Epithelial cell of esophagus (primary cell): ENCODE measurements around the gene DOK7.
A peak's percentile ranks its signal among the peaks of the same experiment; 100 is the strongest.

ENCODE experiments used
- DNase-seq: peaks from one replicate; pipeline ENCODE4 v3.0.0; 2010; ENCODE audit warnings: low read depth
- H3K4me3 ChIP-seq: 2 replicates; pipeline ENCODE4 v1.5.1; 2011; ENCODE audit warnings: mild to moderate bottlenecking, low read length, control low read depth
- TF ChIP-seq, protein P1 (sequence below): IDR thresholded peaks from 2 replicates; pipeline ENCODE4 v1.5.1; 2011; ENCODE audit warnings: low read depth, mild to moderate bottlenecking, low read length, control low read depth, inconsistent platforms; ENCODE audit not compliant: insufficient read depth; ENCODE audit errors: missing control alignments

DOK7 gene

DNA sequence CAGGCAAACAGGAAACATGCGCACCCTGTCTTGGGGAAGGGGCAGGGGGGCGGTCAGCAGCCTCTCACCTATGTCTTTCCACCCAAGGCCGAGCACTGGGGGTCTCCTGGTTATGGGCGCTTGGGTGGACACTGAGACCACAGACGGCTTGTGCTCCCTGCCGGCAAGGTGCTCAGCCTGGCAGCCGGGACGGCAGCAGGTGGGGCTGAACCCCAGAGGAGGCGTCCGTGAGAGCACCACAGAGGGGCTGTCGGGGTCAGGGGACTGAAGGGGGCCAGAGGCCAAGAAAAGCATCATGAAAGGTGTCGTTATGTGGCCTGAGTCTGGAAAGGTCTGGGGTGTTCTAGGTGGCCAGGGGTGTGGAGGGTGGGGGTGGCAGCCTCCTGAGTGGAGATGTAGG is 19.6 kb downstream of the DOK7 start:
- TF ChIP-seq, protein P1, sequence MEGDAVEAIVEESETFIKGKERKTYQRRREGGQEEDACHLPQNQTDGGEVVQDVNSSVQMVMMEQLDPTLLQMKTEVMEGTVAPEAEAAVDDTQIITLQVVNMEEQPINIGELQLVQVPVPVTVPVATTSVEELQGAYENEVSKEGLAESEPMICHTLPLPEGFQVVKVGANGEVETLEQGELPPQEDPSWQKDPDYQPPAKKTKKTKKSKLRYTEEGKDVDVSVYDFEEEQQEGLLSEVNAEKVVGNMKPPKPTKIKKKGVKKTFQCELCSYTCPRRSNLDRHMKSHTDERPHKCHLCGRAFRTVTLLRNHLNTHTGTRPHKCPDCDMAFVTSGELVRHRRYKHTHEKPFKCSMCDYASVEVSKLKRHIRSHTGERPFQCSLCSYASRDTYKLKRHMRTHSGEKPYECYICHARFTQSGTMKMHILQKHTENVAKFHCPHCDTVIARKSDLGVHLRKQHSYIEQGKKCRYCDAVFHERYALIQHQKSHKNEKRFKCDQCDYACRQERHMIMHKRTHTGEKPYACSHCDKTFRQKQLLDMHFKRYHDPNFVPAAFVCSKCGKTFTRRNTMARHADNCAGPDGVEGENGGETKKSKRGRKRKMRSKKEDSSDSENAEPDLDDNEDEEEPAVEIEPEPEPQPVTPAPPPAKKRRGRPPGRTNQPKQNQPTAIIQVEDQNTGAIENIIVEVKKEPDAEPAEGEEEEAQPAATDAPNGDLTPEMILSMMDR = no peak
- no peak for DNase-seq

DNA sequence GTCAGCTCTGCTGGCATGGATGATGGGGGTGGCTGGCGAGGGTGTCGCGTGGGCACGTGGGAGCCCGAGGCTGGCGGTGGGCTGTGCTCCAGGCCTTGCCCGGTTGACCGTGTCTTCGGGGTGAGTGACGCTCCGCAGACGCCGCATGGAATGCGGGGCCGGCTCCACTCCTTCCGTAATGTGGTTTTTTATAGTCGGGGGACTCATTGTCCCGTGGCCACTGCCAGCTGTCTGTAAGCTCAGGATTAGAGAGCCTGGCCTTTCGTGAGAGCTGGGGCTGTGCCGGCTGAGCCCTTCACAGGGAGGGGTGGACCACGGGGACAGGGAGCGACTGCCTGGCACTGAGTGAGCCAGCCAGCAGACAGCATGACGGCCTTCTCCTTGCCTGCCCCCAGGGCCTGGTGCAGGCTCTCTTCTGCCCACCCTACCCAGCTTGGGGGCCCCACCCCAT is 20.4 kb downstream of the DOK7 start:
- DNase-seq = no peak
- TF ChIP-seq, protein P1 = no peak
- no peak overlapping the region for H3K4me3 ChIP-seq

More for the DNA sequence above, 19.6 kb downstream of the DOK7 start:
- no peak overlapping the region for H3K4me3 ChIP-seq

DNA sequence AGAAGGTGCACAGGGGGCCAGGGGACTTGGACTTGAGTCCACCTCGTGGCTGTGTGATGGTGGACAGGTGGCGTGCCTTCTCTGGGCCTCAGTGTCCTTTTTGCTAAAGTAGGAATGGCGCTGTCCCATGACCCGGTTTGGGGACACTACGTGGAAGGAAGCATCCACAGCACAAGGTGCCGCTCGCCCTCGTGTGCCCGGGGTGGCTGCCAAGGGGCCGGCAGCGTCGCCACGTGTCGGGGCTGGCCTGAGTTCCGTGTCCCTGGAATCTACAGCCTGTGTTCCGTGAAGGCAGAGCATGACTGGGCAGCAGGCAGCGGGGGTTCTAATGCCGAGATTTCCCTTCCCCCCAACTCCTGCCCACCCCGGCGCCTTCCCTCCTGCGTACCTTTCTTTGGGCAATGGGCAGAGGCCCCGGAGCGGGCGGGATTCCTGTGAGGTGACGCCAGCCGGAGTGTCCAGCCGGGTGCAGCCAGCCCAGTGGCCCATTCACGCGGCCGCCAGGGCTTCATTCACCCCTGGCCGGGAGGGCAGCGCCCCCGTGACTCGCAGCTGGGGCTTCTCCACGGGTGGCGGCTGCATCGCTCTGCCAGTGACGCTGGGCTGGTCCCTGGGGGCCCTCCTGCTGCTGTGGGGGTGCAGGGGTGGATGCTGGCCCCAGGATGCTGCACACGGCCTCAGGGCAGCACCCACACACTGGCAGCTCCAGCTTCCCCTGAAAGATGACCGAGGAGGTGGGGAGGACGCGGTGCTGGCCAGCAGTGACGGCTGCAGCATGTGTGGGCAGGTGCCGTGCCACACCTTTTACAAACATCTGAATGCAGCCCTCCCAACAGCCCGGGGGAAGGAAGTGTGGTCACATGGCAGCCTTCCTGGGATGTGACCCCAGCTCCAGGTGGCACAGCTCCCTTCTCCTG is 21.2 kb downstream of the DOK7 start:
- peak; percentile 84 for DNase-seq
- TF ChIP-seq, protein P1 = no peak
- H3K4me3 ChIP-seq = no peak overlapping the region

DNA sequence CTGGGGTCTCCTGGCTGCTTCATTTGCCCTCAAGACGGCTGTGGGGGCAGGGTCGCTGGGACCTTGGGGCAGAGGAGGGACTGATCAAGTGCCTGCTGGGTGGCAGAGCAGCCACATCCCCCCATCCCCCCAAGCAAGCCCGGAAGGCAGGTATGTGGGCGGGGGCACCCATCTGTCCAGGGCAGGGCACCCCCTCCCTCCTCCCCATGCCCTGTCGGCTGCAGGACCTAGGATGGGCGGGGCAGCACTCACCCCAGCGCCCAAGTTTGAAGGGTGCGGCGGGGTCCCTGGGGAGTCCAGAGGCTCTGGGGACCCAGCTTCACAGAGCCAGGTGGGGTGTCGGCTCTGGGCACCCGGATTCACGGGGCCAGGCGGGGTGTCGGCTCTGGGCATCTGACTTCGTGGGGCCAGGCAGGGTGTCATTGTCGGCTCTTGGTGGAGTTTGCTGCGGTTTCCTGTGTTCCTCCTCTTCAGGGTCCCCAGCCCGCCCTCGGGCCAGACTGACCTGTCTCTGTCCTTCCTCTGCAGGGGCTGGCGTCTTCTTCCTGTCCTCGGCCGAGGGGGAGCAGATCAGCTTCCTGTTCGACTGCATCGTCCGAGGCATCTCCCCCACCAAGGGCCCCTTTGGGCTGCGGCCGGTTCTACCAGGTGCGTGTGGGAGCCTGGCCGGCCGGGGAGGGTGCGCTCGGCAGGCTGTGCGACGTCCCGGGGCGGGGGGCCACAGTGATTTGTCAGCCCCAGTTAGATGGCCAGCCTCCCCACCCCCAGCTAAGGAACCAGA is 22.1 kb downstream of the DOK7 start:
- no peak for DNase-seq
- TF ChIP-seq, protein P1 = no peak
- H3K4me3 ChIP-seq = no peak overlapping the region

DNA sequence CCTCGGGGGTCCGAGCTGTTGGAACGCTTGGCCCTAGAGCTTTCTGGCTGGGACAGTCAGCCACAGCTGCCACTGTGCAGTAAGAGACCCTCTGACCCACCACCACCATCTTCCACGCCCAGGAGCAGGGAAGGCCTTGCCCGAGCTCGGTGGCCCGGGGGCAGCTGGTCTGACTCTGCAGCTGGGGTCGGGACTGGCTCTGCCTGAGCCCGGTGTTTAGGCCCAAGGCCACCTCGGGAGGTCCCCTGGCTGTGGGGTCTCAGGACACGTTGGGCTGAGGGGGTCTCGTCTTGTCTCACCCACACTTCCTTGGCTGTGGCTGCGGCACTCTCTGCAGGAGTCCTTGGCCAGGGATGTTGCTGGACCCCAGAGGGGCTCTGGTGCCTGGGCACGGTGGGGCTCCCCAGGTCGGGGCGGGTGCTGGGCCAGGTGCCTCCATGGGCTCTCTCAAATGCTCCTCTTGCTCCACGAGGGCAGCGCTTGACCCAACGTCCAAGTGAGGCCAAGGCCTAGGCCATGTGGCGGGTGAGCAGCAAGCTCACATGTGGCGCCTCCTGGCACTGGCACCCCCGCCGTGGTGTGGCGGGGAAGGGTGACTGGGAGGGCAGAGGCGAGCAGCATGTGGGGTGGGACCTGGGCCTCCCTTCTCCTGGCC is 22.9 kb downstream of the DOK7 start:
- DNase-seq = no peak
- TF ChIP-seq, protein P1 = no peak
- no peak overlapping the region for H3K4me3 ChIP-seq

DNA sequence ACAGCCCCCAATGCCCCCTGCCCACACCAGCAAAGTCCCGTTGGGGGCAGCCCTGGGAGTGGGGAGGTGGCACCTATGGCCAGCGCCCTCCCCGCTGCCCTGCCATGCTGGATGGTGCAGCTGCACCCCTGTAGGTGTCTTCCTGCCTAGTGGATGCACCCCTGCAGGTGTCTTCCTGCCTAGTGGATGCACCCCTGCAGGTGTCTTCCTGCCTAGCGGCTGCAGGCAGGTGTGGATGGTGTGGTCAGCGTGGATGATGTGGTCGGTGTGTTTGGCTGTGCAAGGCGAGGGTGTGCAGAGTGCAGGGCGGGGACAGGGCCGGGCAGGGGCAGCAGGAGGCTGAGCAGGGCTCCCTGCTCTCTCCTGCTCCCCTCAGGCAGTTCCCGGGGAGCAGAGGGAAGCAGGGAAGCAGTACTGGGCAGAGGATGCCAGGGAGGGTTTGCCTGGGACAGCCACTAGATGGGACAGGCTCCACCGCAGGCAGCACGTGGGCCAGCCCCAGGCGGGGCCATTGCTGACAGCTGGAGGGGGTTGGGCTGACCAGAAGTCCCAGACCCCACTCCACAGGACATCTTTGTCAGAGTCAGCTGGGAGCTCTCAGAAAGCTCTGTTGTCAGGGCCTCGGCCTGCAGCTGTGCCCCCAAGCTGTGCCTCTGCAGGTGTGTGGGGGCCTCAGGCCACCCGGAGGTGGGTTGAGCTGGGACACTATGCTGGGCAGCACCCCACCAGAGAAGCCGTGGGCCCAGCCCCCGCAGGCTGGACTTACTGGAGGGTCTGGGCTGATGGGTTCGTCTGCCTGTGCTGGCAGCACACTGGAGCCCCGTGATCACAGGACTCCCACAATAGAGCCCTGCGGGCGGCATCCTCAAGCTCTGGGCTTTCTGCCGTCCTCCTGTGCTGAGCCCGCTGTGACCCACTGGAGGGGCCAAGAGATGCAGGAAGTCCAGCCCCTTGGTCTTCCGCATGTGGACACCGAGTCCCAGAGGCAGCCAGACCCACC is 23.7 kb downstream of the DOK7 start:
- TF ChIP-seq, protein P1 = no peak
- no peak overlapping the region for H3K4me3 ChIP-seq
- DNase-seq = no peak
